ENCODE measurements around the gene MYO5C.

MYO5C gene

GRCh38 chr15:52256366-52256765, 39.2 kb downstream of the MYO5C start:
- peak; percentile 91 for DNase-seq (ENCODE audit: extremely low read depth, insufficient read length)
- Histone ChIP-seq H3K27me3 (replicated peaks; ENCODE audit: control insufficient read depth, insufficient read depth, low read length) (no peaks in the 10 kb centered on the region), H3K36me3 (ENCODE audit: control insufficient read depth, insufficient read depth, low read length) (no peaks in the 10 kb centered on the region), H3K4me3 (replicated peaks; ENCODE audit: low read depth, low read length) (no peak overlapping the region)
- peak; percentile 76 for TF ChIP-seq CTCF (IDR thresholded peaks at IDR 0.05; ENCODE audit: insufficient read depth, low read length, poor library complexity, severe bottlenecking)

- TF ChIP-seq CTCF (IDR thresholded peaks at IDR 0.05; ENCODE audit: insufficient read depth, low read length, poor library complexity, severe bottlenecking) = no peak
- no peak for DNase-seq (ENCODE audit: extremely low read depth, insufficient read length)
- Histone ChIP-seq H3K4me3 (replicated peaks; ENCODE audit: low read depth, low read length) (no peak overlapping the region), H3K27me3 (replicated peaks; ENCODE audit: control insufficient read depth, insufficient read depth, low read length) (no peaks in the 10 kb centered on the region), H3K36me3 (ENCODE audit: control insufficient read depth, insufficient read depth, low read length) (no peaks in the 10 kb centered on the region)
These were observed 39.7 kb downstream of the MYO5C start for GRCh38 chr15:52255935-52256334.

GRCh38 chr15:52255008-52255407, 40.6 kb downstream of the MYO5C start:
- H3K36me3 ChIP-seq (ENCODE audit: control insufficient read depth, insufficient read depth, low read length) = no peaks in the 10 kb centered on the region
- no peak for DNase-seq (ENCODE audit: extremely low read depth, insufficient read length)

GRCh38 chr15:52254391-52254790, 41.2 kb downstream of the MYO5C start:
- Histone ChIP-seq H3K4me3 (replicated peaks; ENCODE audit: low read depth, low read length) (no peak overlapping the region), H3K36me3 (ENCODE audit: control insufficient read depth, insufficient read depth, low read length) (no peaks in the 10 kb centered on the region), H3K27me3 (replicated peaks; ENCODE audit: control insufficient read depth, insufficient read depth, low read length) (no peaks in the 10 kb centered on the region)
- no peak for DNase-seq (ENCODE audit: extremely low read depth, insufficient read length)
- peak; percentile 52 for TF ChIP-seq CTCF (IDR thresholded peaks at IDR 0.05; ENCODE audit: insufficient read depth, low read length, poor library complexity, severe bottlenecking)

More at GRCh38 chr15:52255008-52255407, 40.6 kb downstream of the MYO5C start:
- TF ChIP-seq CTCF (IDR thresholded peaks at IDR 0.05; ENCODE audit: insufficient read depth, low read length, poor library complexity, severe bottlenecking) = no peak
- H3K4me3 ChIP-seq (replicated peaks; ENCODE audit: low read depth, low read length) = no peak overlapping the region
- no peaks in the 10 kb centered on the region for H3K27me3 ChIP-seq (replicated peaks; ENCODE audit: control insufficient read depth, insufficient read depth, low read length)

GRCh38 chr15:52252781-52253180, 42.8 kb downstream of the MYO5C start:
- no peak for DNase-seq (ENCODE audit: extremely low read depth, insufficient read length)
- Histone ChIP-seq H3K27me3 (replicated peaks; ENCODE audit: control insufficient read depth, insufficient read depth, low read length) (no peaks in the 10 kb centered on the region), H3K4me3 (replicated peaks; ENCODE audit: low read depth, low read length) (no peak overlapping the region), H3K36me3 (ENCODE audit: control insufficient read depth, insufficient read depth, low read length) (no peaks in the 10 kb centered on the region)
- TF ChIP-seq CTCF (IDR thresholded peaks at IDR 0.05; ENCODE audit: insufficient read depth, low read length, poor library complexity, severe bottlenecking) = no peak
